ENCODE results near the gene RBM27. TPM values are rescaled to one million over a fixed set of nuclear protein-coding genes. Genes with fewer than 3 reads are reported as not detected.

Gene RBM27, protein sequence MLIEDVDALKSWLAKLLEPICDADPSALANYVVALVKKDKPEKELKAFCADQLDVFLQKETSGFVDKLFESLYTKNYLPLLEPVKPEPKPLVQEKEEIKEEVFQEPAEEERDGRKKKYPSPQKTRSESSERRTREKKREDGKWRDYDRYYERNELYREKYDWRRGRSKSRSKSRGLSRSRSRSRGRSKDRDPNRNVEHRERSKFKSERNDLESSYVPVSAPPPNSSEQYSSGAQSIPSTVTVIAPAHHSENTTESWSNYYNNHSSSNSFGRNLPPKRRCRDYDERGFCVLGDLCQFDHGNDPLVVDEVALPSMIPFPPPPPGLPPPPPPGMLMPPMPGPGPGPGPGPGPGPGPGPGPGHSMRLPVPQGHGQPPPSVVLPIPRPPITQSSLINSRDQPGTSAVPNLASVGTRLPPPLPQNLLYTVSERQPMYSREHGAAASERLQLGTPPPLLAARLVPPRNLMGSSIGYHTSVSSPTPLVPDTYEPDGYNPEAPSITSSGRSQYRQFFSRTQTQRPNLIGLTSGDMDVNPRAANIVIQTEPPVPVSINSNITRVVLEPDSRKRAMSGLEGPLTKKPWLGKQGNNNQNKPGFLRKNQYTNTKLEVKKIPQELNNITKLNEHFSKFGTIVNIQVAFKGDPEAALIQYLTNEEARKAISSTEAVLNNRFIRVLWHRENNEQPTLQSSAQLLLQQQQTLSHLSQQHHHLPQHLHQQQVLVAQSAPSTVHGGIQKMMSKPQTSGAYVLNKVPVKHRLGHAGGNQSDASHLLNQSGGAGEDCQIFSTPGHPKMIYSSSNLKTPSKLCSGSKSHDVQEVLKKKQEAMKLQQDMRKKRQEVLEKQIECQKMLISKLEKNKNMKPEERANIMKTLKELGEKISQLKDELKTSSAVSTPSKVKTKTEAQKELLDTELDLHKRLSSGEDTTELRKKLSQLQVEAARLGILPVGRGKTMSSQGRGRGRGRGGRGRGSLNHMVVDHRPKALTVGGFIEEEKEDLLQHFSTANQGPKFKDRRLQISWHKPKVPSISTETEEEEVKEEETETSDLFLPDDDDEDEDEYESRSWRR
- total RNA-seq (2021; ENCODE audit: unreplicated experiment) (22.5 TPM), Bru-seq, nascent RNA (percentile 96 among the genes with signal in this experiment), BruChase-seq, experiment 1, labeled RNA remaining after a 2-hour chase (percentile 100 among the genes with signal in this experiment), BruChase-seq, experiment 2, labeled RNA remaining after a 6-hour chase (percentile 99 among the genes with signal in this experiment)
- polyA plus RNA-seq (2012; ENCODE audit: insufficient read length) = 7.6 TPM
- long read RNA-seq, full-length matches to known transcripts = 8 of 41 reads
- long read RNA-seq, partial matches to known transcripts = 18 of 41 reads
- long read RNA-seq, other reads (novel, unspliced or antisense) = 15 of 41 reads

DNA sequence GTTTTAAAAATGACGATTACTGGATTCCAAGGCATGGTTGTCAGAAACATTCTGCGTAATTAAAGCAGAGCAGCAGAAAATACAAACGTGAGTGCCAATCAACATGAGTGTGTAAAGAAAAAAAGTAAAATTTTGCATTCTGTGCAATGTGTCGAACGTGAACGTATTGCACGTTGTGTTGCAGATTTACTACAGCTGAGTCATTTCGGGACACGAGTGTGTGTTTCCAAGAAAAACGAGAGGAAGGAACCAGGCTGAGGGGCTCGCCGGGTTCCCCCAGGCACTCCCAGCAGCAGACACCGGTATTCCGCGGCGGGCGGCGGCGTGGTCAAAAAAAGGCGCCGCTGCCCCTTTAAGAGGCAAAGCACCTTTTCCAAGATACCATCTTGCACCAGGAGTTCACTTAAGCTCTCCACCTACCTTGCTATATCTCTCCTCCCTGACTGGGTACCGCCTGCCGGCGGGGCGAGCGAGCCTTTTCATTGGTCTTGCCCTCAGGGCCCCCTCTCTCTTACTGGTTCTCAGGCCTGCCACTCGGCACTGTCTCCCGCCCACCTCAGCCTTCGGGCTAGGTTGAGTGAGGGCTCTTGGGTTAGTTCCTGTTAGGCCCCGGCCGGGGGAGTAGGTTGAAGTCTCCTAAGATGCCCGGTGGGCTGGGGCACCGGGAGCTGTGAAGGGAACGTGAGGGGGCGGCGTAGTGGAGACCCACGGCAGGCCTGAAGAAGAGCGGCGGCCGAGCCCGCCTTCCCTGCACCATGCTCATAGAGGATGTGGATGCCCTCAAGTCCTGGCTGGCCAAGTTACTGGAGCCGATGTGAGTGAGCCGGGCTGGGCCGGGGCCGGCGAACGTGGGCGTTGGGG, at the start of gene RBM27:
Gene RBM27 (plus strand): TSS at position 595 of the 861 bp plus-strand sequence. CDS start 161 bp downstream, at position 756.
- DNase-seq (ENCODE audit: low read depth, low spot score) (peak; percentile 98), ATAC-seq (peak; percentile 100)
- no TSS peak for BruUV-seq (replicated peaks)
- H3K27ac ChIP-seq (ENCODE audit: low read length) = peak within 1 kb of the TSS; percentile 98
- no peaks in the 10 kb centered on the region; the same call in 1 of the 2 replicates for H3K36me3 ChIP-seq (ENCODE audit: control insufficient read depth, insufficient read depth, low read length)
- H3K27me3 ChIP-seq (ENCODE audit: control insufficient read depth, insufficient read depth, low read length) = no peaks in the 10 kb centered on the region
- POLR2A ChIA-PET = interaction anchor here (0.7 kb wide), 1 partner anchor 10 kb away, joined by 3 read pairs; no protein-coding TSS in a partner anchor
- H3K9me3 ChIP-seq (ENCODE audit: control insufficient read depth, insufficient read depth, low read depth, low read length) = no peaks in the 10 kb centered on the region
- in situ Hi-C loops (cut with HindIII; ENCODE audit: low pct_unique_long_range_greater_than_20kb, low sequenced_read_pairs) = no loop called here
- TF ChIP-seq SIN3A (IDR thresholded peaks at IDR 0.05; ENCODE audit: borderline replicate concordance, insufficient read depth, low read depth, low read length) (peak; percentile 30; the same call in 1 of the 2 replicates), POLR2AphosphoS5 (IDR thresholded peaks at IDR 0.05; ENCODE audit: low read depth, low read length) (peak; percentile 84), TCF7L2 (IDR thresholded peaks at IDR 0.05; ENCODE audit: low read depth, low read length) (peak; percentile 59)
- TF ChIP-seq, protein P1, sequence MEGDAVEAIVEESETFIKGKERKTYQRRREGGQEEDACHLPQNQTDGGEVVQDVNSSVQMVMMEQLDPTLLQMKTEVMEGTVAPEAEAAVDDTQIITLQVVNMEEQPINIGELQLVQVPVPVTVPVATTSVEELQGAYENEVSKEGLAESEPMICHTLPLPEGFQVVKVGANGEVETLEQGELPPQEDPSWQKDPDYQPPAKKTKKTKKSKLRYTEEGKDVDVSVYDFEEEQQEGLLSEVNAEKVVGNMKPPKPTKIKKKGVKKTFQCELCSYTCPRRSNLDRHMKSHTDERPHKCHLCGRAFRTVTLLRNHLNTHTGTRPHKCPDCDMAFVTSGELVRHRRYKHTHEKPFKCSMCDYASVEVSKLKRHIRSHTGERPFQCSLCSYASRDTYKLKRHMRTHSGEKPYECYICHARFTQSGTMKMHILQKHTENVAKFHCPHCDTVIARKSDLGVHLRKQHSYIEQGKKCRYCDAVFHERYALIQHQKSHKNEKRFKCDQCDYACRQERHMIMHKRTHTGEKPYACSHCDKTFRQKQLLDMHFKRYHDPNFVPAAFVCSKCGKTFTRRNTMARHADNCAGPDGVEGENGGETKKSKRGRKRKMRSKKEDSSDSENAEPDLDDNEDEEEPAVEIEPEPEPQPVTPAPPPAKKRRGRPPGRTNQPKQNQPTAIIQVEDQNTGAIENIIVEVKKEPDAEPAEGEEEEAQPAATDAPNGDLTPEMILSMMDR (IDR thresholded peaks at IDR 0.05) = no peak
- H3K4me1 ChIP-seq (ENCODE audit: control insufficient read depth, insufficient read depth, low read length) = peaks cover 6% of the 10 kb centered on the region; the same call in 1 of the 2 replicates
- intact Hi-C loops (cut with micrococcal nuclease; ENCODE audit: unreplicated experiment) = no loop called here
- peak within 1 kb of the TSS; percentile 65 to 71 for H3K4me3 ChIP-seq (ENCODE audit: low read depth in 2 of 2, low read length in 2 of 2)
- CTCF ChIA-PET = interaction anchor here (0.7 to 1.0 kb wide), 2 partner anchors 16 to 20 kb away, joined by 3 read pairs; no protein-coding TSS in a partner anchor

DNA sequence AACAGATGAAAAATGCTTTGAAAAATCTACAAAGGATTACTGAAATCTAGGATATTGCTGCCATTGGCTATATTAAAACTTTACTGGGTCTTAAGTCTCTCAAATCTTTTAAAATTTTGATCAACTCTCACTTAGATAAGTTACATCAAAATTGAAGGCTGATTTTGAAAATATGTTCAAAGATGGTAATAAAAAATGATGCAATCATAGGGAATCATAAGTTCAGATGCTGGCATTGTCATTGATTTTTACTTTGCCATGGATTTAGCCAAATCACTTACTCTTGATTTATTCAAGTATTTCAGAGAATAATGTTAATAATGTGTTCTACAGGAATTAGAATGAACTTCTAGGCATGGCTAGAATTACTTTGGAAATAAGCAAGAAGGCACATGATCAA, 45.1 kb upstream of the RBM27 start:
- ATAC-seq (no peak), DNase-seq (ENCODE audit: low read depth, low spot score) (no peak)
- POLR2A ChIA-PET = no interaction called here
- Histone ChIP-seq H3K9me3 (ENCODE audit: control insufficient read depth, insufficient read depth, low read depth, low read length) (no peaks in the 10 kb centered on the region), H3K4me3 (ENCODE audit: low read depth in 2 of 2, low read length in 2 of 2) (no peak overlapping the region), H3K36me3 (ENCODE audit: control insufficient read depth, insufficient read depth, low read length) (peaks cover 59% of the 10 kb centered on the region), H3K27ac (ENCODE audit: low read length) (no peak overlapping the region), H3K27me3 (ENCODE audit: control insufficient read depth, insufficient read depth, low read length) (no peaks in the 10 kb centered on the region), H3K4me1 (ENCODE audit: control insufficient read depth, insufficient read depth, low read length) (no peaks in the 10 kb centered on the region)
- in situ Hi-C loops (cut with HindIII; ENCODE audit: low pct_unique_long_range_greater_than_20kb, low sequenced_read_pairs) = no loop called here
- TF ChIP-seq, protein P1 (IDR thresholded peaks at IDR 0.05) = no peak
- TF ChIP-seq, protein P2, sequence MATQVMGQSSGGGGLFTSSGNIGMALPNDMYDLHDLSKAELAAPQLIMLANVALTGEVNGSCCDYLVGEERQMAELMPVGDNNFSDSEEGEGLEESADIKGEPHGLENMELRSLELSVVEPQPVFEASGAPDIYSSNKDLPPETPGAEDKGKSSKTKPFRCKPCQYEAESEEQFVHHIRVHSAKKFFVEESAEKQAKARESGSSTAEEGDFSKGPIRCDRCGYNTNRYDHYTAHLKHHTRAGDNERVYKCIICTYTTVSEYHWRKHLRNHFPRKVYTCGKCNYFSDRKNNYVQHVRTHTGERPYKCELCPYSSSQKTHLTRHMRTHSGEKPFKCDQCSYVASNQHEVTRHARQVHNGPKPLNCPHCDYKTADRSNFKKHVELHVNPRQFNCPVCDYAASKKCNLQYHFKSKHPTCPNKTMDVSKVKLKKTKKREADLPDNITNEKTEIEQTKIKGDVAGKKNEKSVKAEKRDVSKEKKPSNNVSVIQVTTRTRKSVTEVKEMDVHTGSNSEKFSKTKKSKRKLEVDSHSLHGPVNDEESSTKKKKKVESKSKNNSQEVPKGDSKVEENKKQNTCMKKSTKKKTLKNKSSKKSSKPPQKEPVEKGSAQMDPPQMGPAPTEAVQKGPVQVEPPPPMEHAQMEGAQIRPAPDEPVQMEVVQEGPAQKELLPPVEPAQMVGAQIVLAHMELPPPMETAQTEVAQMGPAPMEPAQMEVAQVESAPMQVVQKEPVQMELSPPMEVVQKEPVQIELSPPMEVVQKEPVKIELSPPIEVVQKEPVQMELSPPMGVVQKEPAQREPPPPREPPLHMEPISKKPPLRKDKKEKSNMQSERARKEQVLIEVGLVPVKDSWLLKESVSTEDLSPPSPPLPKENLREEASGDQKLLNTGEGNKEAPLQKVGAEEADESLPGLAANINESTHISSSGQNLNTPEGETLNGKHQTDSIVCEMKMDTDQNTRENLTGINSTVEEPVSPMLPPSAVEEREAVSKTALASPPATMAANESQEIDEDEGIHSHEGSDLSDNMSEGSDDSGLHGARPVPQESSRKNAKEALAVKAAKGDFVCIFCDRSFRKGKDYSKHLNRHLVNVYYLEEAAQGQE (IDR thresholded peaks at IDR 0.05; ENCODE audit: insufficient read depth in 1 of 2, low read depth in 2 of 2, low read length in 1 of 2) = no peak
- TF ChIP-seq SIN3A (IDR thresholded peaks at IDR 0.05; ENCODE audit: borderline replicate concordance, insufficient read depth, low read depth, low read length) = no peak
- no peak for TF ChIP-seq TCF7L2 (IDR thresholded peaks at IDR 0.05; ENCODE audit: low read depth, low read length)
- no peak for TF ChIP-seq POLR2AphosphoS5 (IDR thresholded peaks at IDR 0.05; ENCODE audit: low read depth, low read length)
- intact Hi-C loops (cut with micrococcal nuclease; ENCODE audit: unreplicated experiment) = no loop called here
- CTCF ChIA-PET = no interaction called here
- BruUV-seq (replicated peaks) = no TSS peak

Data from Panc1 (cell line).